ENCODE data around the gene ABHD1. TPM values are rescaled to one million over a fixed set of nuclear protein-coding genes. Genes with fewer than 3 reads are reported as not detected.

The ABHD1 gene
- total RNA-seq, 4 donors from 2014 or later: 0.92 TPM; not detected in 3

- Histone ChIP-seq H3K4me1 (peaks cover 3 to 12% (median 11%) of the 10 kb centered on the region in 4 donors), H3K27me3 (no peaks in the 10 kb centered on the region), H3K36me3 (peaks cover 0 to 12% (median 7%) of the 10 kb centered on the region in 4 donors), H3K27ac (replicated peaks in 1 of 4) (no peak overlapping the region), H3K9me3 (no peaks in the 10 kb centered on the region), H3K4me3 (no peak overlapping the region)
- intact Hi-C loops (cut with DNase I): no loop called here
- no peak for DNase-seq (ENCODE audit: extremely low spot score)
- 93% methylated on average over 3 of the region's 3 CpGs for WGBS
- TF ChIP-seq, protein P1, sequence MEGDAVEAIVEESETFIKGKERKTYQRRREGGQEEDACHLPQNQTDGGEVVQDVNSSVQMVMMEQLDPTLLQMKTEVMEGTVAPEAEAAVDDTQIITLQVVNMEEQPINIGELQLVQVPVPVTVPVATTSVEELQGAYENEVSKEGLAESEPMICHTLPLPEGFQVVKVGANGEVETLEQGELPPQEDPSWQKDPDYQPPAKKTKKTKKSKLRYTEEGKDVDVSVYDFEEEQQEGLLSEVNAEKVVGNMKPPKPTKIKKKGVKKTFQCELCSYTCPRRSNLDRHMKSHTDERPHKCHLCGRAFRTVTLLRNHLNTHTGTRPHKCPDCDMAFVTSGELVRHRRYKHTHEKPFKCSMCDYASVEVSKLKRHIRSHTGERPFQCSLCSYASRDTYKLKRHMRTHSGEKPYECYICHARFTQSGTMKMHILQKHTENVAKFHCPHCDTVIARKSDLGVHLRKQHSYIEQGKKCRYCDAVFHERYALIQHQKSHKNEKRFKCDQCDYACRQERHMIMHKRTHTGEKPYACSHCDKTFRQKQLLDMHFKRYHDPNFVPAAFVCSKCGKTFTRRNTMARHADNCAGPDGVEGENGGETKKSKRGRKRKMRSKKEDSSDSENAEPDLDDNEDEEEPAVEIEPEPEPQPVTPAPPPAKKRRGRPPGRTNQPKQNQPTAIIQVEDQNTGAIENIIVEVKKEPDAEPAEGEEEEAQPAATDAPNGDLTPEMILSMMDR (IDR thresholded peaks at IDR 0.05): no peak
- TF ChIP-seq POLR2AphosphoS5 (IDR thresholded peaks at IDR 0.05) (no peak), EP300 (IDR thresholded peaks at IDR 0.05) (no peak), POLR2A (IDR thresholded peaks at IDR 0.05; ENCODE audit: low read depth) (no peak)
These were observed 1.5 kb downstream of the ABHD1 start for GRCh38 chr2:27125104-27125503.

GRCh38 chr2:27126252-27126710 is 2.7 kb downstream of the ABHD1 start:
- Histone ChIP-seq H3K36me3 (peaks cover 10 to 24% (median 19%) of the 10 kb centered on the region in 4 donors), H3K9me3 (no peaks in the 10 kb centered on the region), H3K27me3 (no peaks in the 10 kb centered on the region), H3K4me3 (no peak overlapping the region), H3K4me1 (peaks cover 3 to 12% (median 11%) of the 10 kb centered on the region in 4 donors), H3K27ac (replicated peaks in 1 of 4) (no peak overlapping the region)
- TF ChIP-seq POLR2AphosphoS5 (IDR thresholded peaks at IDR 0.05) (no peak), EP300 (IDR thresholded peaks at IDR 0.05) (no peak), POLR2A (IDR thresholded peaks at IDR 0.05; ENCODE audit: low read depth) (no peak)
- TF ChIP-seq, protein P1 (IDR thresholded peaks at IDR 0.05): no peak
- intact Hi-C loops (cut with DNase I): no loop called here
- WGBS: 65% methylated on average over 5 of the region's 5 CpGs
- no peak for DNase-seq (ENCODE audit: extremely low spot score)

GRCh38 chr2:27127883-27128667 is 4.5 kb downstream of the ABHD1 start:
- no peaks in the 10 kb centered on the region for H3K27me3 ChIP-seq
- WGBS: 89% methylated on average over 7 of the region's 9 CpGs
- no peaks in the 10 kb centered on the region for H3K9me3 ChIP-seq
- peaks cover 5 to 21% (median 18%) of the 10 kb centered on the region in 4 donors for H3K4me1 ChIP-seq
- intact Hi-C loops (cut with DNase I): no loop called here
- no peak for TF ChIP-seq POLR2AphosphoS5 (IDR thresholded peaks at IDR 0.05)
- TF ChIP-seq, protein P1 (IDR thresholded peaks at IDR 0.05): no peak
- no peak for TF ChIP-seq POLR2A (IDR thresholded peaks at IDR 0.05; ENCODE audit: low read depth)
- TF ChIP-seq EP300 (IDR thresholded peaks at IDR 0.05): no peak
- no peak for DNase-seq (ENCODE audit: extremely low spot score)
- H3K27ac ChIP-seq (replicated peaks in 1 of 4): no peak overlapping the region
- H3K4me3 ChIP-seq: no peak overlapping the region
- peaks cover 24 to 39% (median 34%) of the 10 kb centered on the region in 4 donors for H3K36me3 ChIP-seq

GRCh38 chr2:27128668-27129571 is 5.3 kb downstream of the ABHD1 start:
- Histone ChIP-seq H3K27ac (replicated peaks in 1 of 4) (no peak overlapping the region), H3K4me1 (peaks cover 11 to 24% (median 19%) of the 10 kb centered on the region in 4 donors), H3K27me3 (no peaks in the 10 kb centered on the region), H3K36me3 (peaks cover 24 to 39% (median 34%) of the 10 kb centered on the region in 4 donors), H3K4me3 (no peak overlapping the region), H3K9me3 (no peaks in the 10 kb centered on the region)
- intact Hi-C loops (cut with DNase I): no loop called here
- DNase-seq (ENCODE audit: extremely low spot score): no peak
- TF ChIP-seq EP300 (IDR thresholded peaks at IDR 0.05) (no peak), POLR2A (IDR thresholded peaks at IDR 0.05; ENCODE audit: low read depth) (no peak), POLR2AphosphoS5 (IDR thresholded peaks at IDR 0.05) (no peak)
- TF ChIP-seq, protein P1 (IDR thresholded peaks at IDR 0.05): no peak
- 80% methylated on average over 11 of the region's 11 CpGs for WGBS
